Measurements from ENCODE around the gene CD2AP.

Gene CD2AP

GRCh38 chr6:47581591-47581990, 104.0 kb downstream of the CD2AP start:
- H3K9me3 Mint-ChIP-seq = no peaks in the 10 kb centered on the region
- no peak overlapping the region for H3K27ac Mint-ChIP-seq
- no peaks in the 10 kb centered on the region for H3K4me1 Mint-ChIP-seq (ENCODE audit: low read depth)
- peaks cover 37% of the 10 kb centered on the region for H3K36me3 Mint-ChIP-seq (ENCODE audit: low read depth)
- DNase-seq (ENCODE audit: low spot score) = no peak
- H3K4me3 Mint-ChIP-seq = no peak overlapping the region
- no peaks in the 10 kb centered on the region for H3K27me3 Mint-ChIP-seq (ENCODE audit: low read depth)

GRCh38 chr6:47587493-47587892, 109.9 kb downstream of the CD2AP start:
- no peaks in the 10 kb centered on the region for H3K4me1 Mint-ChIP-seq (ENCODE audit: low read depth)
- H3K27ac Mint-ChIP-seq = no peak overlapping the region
- H3K4me3 Mint-ChIP-seq = no peak overlapping the region
- no peaks in the 10 kb centered on the region for H3K9me3 Mint-ChIP-seq
- peaks cover 37% of the 10 kb centered on the region for H3K36me3 Mint-ChIP-seq (ENCODE audit: low read depth)
- no peaks in the 10 kb centered on the region for H3K27me3 Mint-ChIP-seq (ENCODE audit: low read depth)
- no peak for DNase-seq (ENCODE audit: low spot score)

GRCh38 chr6:47592131-47592840, 114.7 kb downstream of the CD2AP start:
- Mint-ChIP-seq H3K4me1 (ENCODE audit: low read depth) (no peaks in the 10 kb centered on the region), H3K9me3 (no peaks in the 10 kb centered on the region), H3K27ac (no peak overlapping the region), H3K4me3 (no peak overlapping the region), H3K36me3 (ENCODE audit: low read depth) (peaks cover 25% of the 10 kb centered on the region), H3K27me3 (ENCODE audit: low read depth) (no peaks in the 10 kb centered on the region)
- DNase-seq (ENCODE audit: low spot score) = no peak

GRCh38 chr6:47593979-47594378, 116.4 kb downstream of the CD2AP start:
- no peak for DNase-seq (ENCODE audit: low spot score)
- Mint-ChIP-seq H3K36me3 (ENCODE audit: low read depth) (peaks cover 29% of the 10 kb centered on the region), H3K9me3 (no peaks in the 10 kb centered on the region), H3K27ac (no peak overlapping the region), H3K4me3 (no peak overlapping the region), H3K27me3 (ENCODE audit: low read depth) (no peaks in the 10 kb centered on the region), H3K4me1 (ENCODE audit: low read depth) (no peaks in the 10 kb centered on the region)

GRCh38 chr6:47595785-47596184, 118.2 kb downstream of the CD2AP start:
- Mint-ChIP-seq H3K27me3 (ENCODE audit: low read depth) (no peaks in the 10 kb centered on the region), H3K4me1 (ENCODE audit: low read depth) (no peaks in the 10 kb centered on the region), H3K9me3 (no peaks in the 10 kb centered on the region), H3K36me3 (ENCODE audit: low read depth) (peaks cover 22% of the 10 kb centered on the region), H3K4me3 (no peak overlapping the region), H3K27ac (no peak overlapping the region)
- DNase-seq (ENCODE audit: low spot score) = no peak

GRCh38 chr6:47598367-47598766, 120.8 kb downstream of the CD2AP start:
- H3K27me3 Mint-ChIP-seq (ENCODE audit: low read depth) = no peaks in the 10 kb centered on the region
- no peaks in the 10 kb centered on the region for H3K9me3 Mint-ChIP-seq
- H3K4me3 Mint-ChIP-seq = no peak overlapping the region
- no peak overlapping the region for H3K27ac Mint-ChIP-seq
- no peaks in the 10 kb centered on the region for H3K4me1 Mint-ChIP-seq (ENCODE audit: low read depth)
- peaks cover 24% of the 10 kb centered on the region for H3K36me3 Mint-ChIP-seq (ENCODE audit: low read depth)
- no peak for DNase-seq (ENCODE audit: low spot score)

- Mint-ChIP-seq H3K4me1 (ENCODE audit: low read depth) (peaks cover 5% of the 10 kb centered on the region), H3K27me3 (ENCODE audit: low read depth) (no peaks in the 10 kb centered on the region), H3K4me3 (no peak overlapping the region), H3K9me3 (no peaks in the 10 kb centered on the region), H3K36me3 (ENCODE audit: low read depth) (peaks cover 23% of the 10 kb centered on the region), H3K27ac (no peak overlapping the region)
- DNase-seq (ENCODE audit: low spot score) = no peak
Observed at GRCh38 chr6:47599512-47599911, 121.9 kb downstream of the CD2AP start.

GRCh38 chr6:47603227-47603626, 125.6 kb downstream of the CD2AP start:
- peaks cover 10% of the 10 kb centered on the region for H3K4me1 Mint-ChIP-seq (ENCODE audit: low read depth)
- no peak overlapping the region for H3K27ac Mint-ChIP-seq
- no peaks in the 10 kb centered on the region for H3K9me3 Mint-ChIP-seq
- H3K36me3 Mint-ChIP-seq (ENCODE audit: low read depth) = peaks cover 18% of the 10 kb centered on the region
- no peaks in the 10 kb centered on the region for H3K27me3 Mint-ChIP-seq (ENCODE audit: low read depth)
- H3K4me3 Mint-ChIP-seq = no peak overlapping the region
- no peak for DNase-seq (ENCODE audit: low spot score)

- H3K4me3 Mint-ChIP-seq = no peak overlapping the region
- peaks cover 10% of the 10 kb centered on the region for H3K4me1 Mint-ChIP-seq (ENCODE audit: low read depth)
- H3K36me3 Mint-ChIP-seq (ENCODE audit: low read depth) = peaks cover 19% of the 10 kb centered on the region
- no peaks in the 10 kb centered on the region for H3K27me3 Mint-ChIP-seq (ENCODE audit: low read depth)
- no peak overlapping the region for H3K27ac Mint-ChIP-seq
- no peak for DNase-seq (ENCODE audit: low spot score)
- H3K9me3 Mint-ChIP-seq = no peaks in the 10 kb centered on the region
Observed at GRCh38 chr6:47603995-47604394, 126.4 kb downstream of the CD2AP start.

GRCh38 chr6:47621838-47622449, 144.4 kb downstream of the CD2AP start:
- Mint-ChIP-seq H3K36me3 (ENCODE audit: low read depth) (peaks cover 32% of the 10 kb centered on the region), H3K27ac (peak overlapping the region; percentile 27), H3K27me3 (ENCODE audit: low read depth) (no peaks in the 10 kb centered on the region), H3K9me3 (peaks cover 4% of the 10 kb centered on the region), H3K4me3 (no peak overlapping the region), H3K4me1 (ENCODE audit: low read depth) (no peaks in the 10 kb centered on the region)
- DNase-seq (ENCODE audit: low spot score) = no peak

GRCh38 chr6:47626782-47627181, 149.2 kb downstream of the CD2AP start:
- H3K9me3 Mint-ChIP-seq = no peaks in the 10 kb centered on the region
- no peak overlapping the region for H3K27ac Mint-ChIP-seq
- DNase-seq (ENCODE audit: low spot score) = no peak
- no peaks in the 10 kb centered on the region for H3K27me3 Mint-ChIP-seq (ENCODE audit: low read depth)
- peaks cover 4% of the 10 kb centered on the region for H3K36me3 Mint-ChIP-seq (ENCODE audit: low read depth)
- no peak overlapping the region for H3K4me3 Mint-ChIP-seq
- peaks cover 4% of the 10 kb centered on the region for H3K4me1 Mint-ChIP-seq (ENCODE audit: low read depth)

- H3K4me3 Mint-ChIP-seq = no peak overlapping the region
Observed at GRCh38 chr6:47628448-47629272, 151.1 kb downstream of the CD2AP start.

GRCh38 chr6:47629954-47630353, 152.4 kb downstream of the CD2AP start:
- no peak for DNase-seq (ENCODE audit: low spot score)
- Mint-ChIP-seq H3K4me1 (ENCODE audit: low read depth) (peaks cover 7% of the 10 kb centered on the region), H3K9me3 (no peaks in the 10 kb centered on the region), H3K36me3 (ENCODE audit: low read depth) (no peaks in the 10 kb centered on the region), H3K27me3 (ENCODE audit: low read depth) (no peaks in the 10 kb centered on the region), H3K27ac (no peak overlapping the region), H3K4me3 (no peak overlapping the region)

More at GRCh38 chr6:47628448-47629272, 151.1 kb downstream of the CD2AP start:
- Mint-ChIP-seq H3K36me3 (ENCODE audit: low read depth) (no peaks in the 10 kb centered on the region), H3K9me3 (no peaks in the 10 kb centered on the region), H3K4me1 (ENCODE audit: low read depth) (peaks cover 7% of the 10 kb centered on the region), H3K27ac (no peak overlapping the region), H3K27me3 (ENCODE audit: low read depth) (no peaks in the 10 kb centered on the region)
- DNase-seq (ENCODE audit: low spot score) = no peak

- Mint-ChIP-seq H3K4me3 (no peak overlapping the region), H3K27ac (no peak overlapping the region), H3K27me3 (ENCODE audit: low read depth) (no peaks in the 10 kb centered on the region), H3K9me3 (no peaks in the 10 kb centered on the region), H3K4me1 (ENCODE audit: low read depth) (peaks cover 7% of the 10 kb centered on the region), H3K36me3 (ENCODE audit: low read depth) (no peaks in the 10 kb centered on the region)
- DNase-seq (ENCODE audit: low spot score) = no peak
Observed at GRCh38 chr6:47630587-47630986, 153.0 kb downstream of the CD2AP start.

All from T-helper 2 cell treated with Interferon-gamma antibody and Interleukin-4, amounts not matched to agents 5 μg/mL and 100 μg/mL, for 36 hours (primary cell).